GM12892 (cell line): ENCODE data around the gene TDRD3.
"Not testable (repeated sequence)": the region's sequence is repeated elsewhere in the genome, so short reads cannot be mapped to it uniquely, and the experiment has no call there.

Experiments used
- DNase-seq: peaks from one replicate; pipeline ENCODE4 v3.0.0; 2011; ENCODE audit not compliant: insufficient read length
- FAIRE-seq: peaks from 2 replicates; lab custom pipeline; 2011; peaks lifted over from hg19 to GRCh38; lab: Jason Lieb, UNC
- POLR2A ChIP-seq: IDR thresholded peaks from 2 replicates; pipeline ENCODE4 v1.6.1; 2011; ENCODE audit warnings: low read depth, low read length, control low read depth
- POLR2AphosphoS5 ChIP-seq: IDR thresholded peaks from 2 replicates; pipeline ENCODE4 v1.6.1; 2011; ENCODE audit warnings: low read depth, low read length, control low read depth
- TAF1 ChIP-seq: IDR thresholded peaks from 2 replicates; pipeline ENCODE4 v1.6.1; 2011; ENCODE audit warnings: low read depth, mild to moderate bottlenecking, control low read depth, low read length, borderline replicate concordance

Gene TDRD3

GRCh38 chr13:60372141-60372540 lies 24.9 kb upstream of the TDRD3 start:
- FAIRE-seq (no peak), DNase-seq (no peak)
- no peak for TF ChIP-seq POLR2AphosphoS5
- no peak for TF ChIP-seq TAF1
- no peak for TF ChIP-seq POLR2A

GRCh38 chr13:60379282-60379681 lies 17.7 kb upstream of the TDRD3 start:
- DNase-seq: not testable (repeated sequence)

DNA sequence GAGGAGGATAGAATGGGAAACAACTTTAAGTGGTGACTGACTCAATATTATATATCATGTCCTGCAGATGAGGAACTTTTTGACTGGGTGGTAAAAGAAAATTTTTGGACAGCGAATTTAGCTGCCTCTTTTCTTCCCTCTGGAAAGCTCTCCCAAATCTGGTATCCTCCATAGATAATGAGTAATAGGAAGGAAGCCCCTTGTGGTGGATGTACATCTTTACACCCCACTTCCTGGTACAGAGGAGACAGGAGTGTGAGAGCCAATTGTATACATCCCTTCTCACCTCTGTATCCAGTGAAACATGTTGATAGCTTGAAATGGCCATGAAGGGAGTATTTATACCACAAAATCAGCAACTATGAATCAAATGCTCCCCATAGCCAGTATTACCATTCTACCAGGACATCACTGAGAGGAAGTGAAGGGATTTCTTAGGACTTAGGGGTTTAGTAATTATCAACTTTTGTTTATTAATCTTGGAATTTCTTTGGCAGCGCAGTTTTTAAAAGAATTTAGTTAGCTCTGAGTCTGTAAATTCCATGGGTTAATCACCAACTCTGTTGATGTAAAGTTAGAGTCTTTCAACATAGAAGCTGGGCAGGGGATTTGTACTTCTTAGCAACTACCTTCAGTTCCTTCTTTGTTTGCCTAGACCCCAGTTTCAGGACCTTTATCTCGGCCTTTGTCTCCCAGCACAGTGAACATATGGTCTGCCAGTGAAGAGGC lies 17.0 kb upstream of the TDRD3 start:
- DNase-seq (no peak), FAIRE-seq (no peak)
- no peak for TF ChIP-seq POLR2AphosphoS5
- no peak for TF ChIP-seq POLR2A
- TF ChIP-seq TAF1: no peak

More at GRCh38 chr13:60379282-60379681, 17.7 kb upstream of the TDRD3 start:
- FAIRE-seq: not testable (repeated sequence)

DNA sequence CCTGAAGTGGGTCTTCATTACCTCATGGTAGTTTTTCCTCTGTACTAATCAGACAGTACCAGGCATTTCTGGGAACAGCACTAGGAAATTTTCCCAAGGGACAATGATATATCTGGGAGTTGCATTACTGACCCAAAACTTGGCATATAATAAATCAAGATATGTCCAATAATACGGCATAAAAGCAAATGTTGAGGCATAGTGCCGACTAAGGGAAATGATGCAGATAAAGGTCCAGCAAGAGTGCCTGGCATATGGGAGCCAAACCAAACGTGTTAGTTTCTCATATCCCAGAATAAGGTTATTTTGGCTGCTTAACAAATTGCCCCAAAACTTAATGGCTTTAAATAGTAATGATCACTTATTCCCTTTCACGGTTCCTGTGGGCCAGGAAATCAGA lies 12.1 kb upstream of the TDRD3 start:
- no peak for DNase-seq
- TF ChIP-seq TAF1 (no peak), POLR2A (no peak), POLR2AphosphoS5 (no peak)
- FAIRE-seq: peak; percentile 24

DNA sequence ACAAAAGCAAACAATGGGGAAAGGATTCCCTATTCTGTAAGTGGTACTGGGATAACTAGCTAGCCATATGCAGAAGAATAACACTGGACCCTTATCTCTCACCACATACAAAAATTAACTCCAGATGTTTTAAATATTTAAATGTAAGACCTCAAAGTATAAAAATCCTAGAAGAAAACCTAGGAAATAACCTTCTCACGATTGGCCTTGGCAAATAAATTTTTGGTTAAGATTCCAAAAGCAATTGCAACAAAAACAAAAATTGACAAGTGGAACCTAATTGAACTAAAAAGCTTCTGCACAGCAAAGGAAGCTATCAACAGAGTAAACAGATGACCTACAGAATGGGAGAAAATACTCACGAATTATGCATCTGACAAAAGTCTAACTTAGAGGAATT lies 10.8 kb upstream of the TDRD3 start:
- no peak for DNase-seq
- no peak for TF ChIP-seq POLR2AphosphoS5
- no peak for TF ChIP-seq TAF1
- TF ChIP-seq POLR2A: no peak
- FAIRE-seq: no peak

DNA sequence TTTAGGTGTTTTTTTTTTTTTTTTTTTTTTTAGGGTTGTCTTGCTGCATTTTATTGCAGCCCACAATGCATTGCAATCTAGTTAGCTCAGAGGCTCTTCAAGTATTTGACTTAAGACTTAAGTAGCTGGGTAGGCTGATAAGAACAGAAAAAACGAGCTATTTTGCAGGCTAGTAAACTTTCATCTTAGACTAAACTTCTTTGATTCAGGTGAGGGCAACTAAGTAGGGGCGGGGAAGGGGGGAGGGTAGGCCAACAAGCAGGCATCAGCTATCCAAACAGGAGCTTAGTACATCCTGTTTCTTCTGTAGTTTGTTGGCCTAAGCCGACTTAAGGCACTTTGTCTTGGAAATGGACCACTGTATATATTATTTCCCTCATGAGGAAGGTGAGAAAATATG lies 4.9 kb upstream of the TDRD3 start:
- FAIRE-seq (no peak), DNase-seq (no peak)

DNA sequence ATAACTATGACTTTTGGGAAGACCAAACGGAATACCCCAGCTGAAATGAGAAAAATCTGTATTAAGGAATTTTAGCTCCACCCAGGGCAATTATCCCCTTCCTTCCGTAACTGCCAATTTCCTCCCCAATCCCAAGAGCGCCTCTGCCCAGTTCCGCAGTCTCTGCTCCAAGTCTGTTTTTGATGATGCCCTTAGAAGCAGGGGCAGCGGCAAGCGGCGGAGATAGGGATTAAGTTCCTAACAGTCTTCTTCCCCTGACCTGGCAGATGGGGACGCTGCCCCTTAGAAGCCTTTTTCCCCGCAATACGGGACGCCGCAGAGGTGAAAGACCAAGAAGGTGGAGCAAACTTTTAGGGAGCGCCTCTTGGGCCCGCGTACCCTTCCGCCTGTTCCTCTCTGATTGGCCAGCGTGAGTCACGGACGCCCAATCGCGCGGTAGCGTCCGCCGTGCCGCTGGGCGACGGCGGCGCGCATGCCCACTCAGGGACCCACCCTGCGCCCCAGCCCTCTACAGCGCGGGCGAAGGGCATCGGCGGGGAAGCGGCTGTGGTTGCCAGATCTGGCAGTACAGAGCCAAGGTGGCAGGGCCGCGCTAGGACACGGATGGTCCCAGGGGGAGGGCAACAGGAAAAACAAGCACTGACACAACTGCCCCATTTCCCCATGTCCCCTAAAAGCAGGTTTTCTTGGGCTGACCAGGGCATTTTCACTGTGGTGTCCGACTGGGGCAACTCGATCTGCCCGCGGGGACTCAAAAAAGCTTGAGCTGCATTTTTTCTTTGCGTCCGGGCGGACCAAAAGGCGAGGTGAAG lies 843 bp upstream of the TDRD3 start:
- FAIRE-seq (peak; percentile 100), DNase-seq (peak; percentile 77)
- TF ChIP-seq POLR2A (peak; percentile 49; the same call in 1 of the 2 replicates), TAF1 (no peak; the same call in 1 of the 2 replicates), POLR2AphosphoS5 (no peak; the same call in none of the 2 replicates)

More for the DNA sequence above, 4.9 kb upstream of the TDRD3 start:
- TF ChIP-seq TAF1 (no peak), POLR2AphosphoS5 (no peak), POLR2A (no peak)

- TF ChIP-seq POLR2A (peak; percentile 70), TAF1 (peak; percentile 49; the same call in 1 of the 2 replicates), POLR2AphosphoS5 (peak; percentile 65)
- peak; percentile 75 for FAIRE-seq
- DNase-seq: no peak
These were observed 821 bp downstream of the TDRD3 start for GRCh38 chr13:60397704-60398378.

GRCh38 chr13:60398379-60398891 lies 1.4 kb downstream of the TDRD3 start:
- FAIRE-seq (peak; percentile 88), DNase-seq (no peak)
- TF ChIP-seq POLR2A: no peak
- no peak for TF ChIP-seq POLR2AphosphoS5
- no peak for TF ChIP-seq TAF1

GRCh38 chr13:60398907-60399589 lies 2.0 kb downstream of the TDRD3 start:
- DNase-seq (no peak), FAIRE-seq (no peak)

More at GRCh38 chr13:60398907-60399589, 2.0 kb downstream of the TDRD3 start:
- TF ChIP-seq POLR2A: no peak
- TF ChIP-seq POLR2AphosphoS5: no peak
- no peak for TF ChIP-seq TAF1
